Left kidney (tissue), 2 donors: ENCODE measurements around the gene AAMP. TPM values are rescaled to one million over a fixed set of nuclear protein-coding genes. Genes with fewer than 3 reads are reported as not detected.
"Not testable (repeated sequence)": the region's sequence is repeated elsewhere in the genome, so short reads cannot be mapped to it uniquely, and the experiment has no call there.

ENCODE experiments used
- DNase-seq: peaks from one replicate; pipeline ENCODE4 v3.0.0-alpha.2; 2013
- polyA plus RNA-seq: library from polyadenylated mRNA; unstranded; fragments of 120-200 nt; gene quantifications from one replicate; pipeline ENCODE4 v1.2.1, GENCODE V29; 2013; ENCODE audit not compliant: insufficient read length

The AAMP gene
- polyA plus RNA-seq, 1 donor: 117 TPM

DNA sequence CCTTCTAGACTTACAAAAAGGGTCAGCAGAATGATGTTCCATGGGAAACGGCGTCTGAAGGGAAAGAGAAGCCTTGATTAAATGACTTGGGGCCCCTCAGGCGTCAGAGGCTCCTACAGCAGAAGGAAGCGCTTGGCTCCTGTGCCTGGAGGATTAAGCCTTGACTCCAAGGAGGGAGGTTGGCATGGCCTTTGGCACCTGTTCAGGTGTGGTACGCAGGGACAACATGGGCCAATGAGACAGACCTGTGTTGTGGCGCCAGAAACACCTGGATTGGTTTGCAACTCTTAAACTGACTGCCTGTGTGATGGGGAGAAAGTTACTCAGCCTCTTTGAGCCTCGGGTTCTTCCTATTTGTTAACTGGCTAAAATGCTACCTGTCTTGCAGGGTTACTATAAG, 8.0 kb upstream of the AAMP start:
- DNase-seq: no peak

DNA sequence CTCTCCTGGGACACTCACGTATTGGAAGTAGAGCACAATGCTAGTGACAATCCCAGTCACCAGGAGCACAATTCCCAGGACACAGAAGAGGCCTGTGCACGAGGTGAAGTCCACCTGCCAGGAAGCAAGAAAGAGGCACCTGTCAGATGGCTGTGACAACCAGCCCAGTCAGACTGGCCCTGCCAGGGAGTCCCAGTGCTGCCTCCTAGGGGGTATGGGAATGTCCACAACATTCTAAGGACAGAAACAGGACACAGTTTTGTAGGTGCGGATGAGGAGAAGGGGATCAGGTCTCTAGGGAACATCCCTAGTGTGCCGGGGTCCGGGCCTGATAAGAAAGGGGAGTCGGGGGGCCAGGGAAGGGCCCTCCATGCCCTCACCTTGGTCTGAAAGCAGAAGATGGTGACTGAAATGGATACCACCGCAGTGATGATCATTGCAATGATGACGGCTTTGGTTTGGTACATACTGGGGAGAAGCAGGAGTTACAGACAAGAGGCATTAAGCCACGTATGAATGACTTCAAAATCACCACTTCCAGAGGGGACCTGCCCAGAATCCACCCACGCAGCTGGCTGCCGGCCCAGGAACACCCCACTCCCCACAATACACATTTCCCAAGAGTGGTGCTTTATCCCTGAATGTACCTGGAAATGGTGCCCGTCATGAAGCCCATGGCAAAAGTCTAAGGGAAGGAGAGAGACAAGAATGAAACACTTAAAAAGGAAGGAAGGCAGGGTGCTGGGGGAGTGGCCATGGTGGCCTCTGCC, 7.2 kb upstream of the AAMP start:
- DNase-seq: no peak

DNA sequence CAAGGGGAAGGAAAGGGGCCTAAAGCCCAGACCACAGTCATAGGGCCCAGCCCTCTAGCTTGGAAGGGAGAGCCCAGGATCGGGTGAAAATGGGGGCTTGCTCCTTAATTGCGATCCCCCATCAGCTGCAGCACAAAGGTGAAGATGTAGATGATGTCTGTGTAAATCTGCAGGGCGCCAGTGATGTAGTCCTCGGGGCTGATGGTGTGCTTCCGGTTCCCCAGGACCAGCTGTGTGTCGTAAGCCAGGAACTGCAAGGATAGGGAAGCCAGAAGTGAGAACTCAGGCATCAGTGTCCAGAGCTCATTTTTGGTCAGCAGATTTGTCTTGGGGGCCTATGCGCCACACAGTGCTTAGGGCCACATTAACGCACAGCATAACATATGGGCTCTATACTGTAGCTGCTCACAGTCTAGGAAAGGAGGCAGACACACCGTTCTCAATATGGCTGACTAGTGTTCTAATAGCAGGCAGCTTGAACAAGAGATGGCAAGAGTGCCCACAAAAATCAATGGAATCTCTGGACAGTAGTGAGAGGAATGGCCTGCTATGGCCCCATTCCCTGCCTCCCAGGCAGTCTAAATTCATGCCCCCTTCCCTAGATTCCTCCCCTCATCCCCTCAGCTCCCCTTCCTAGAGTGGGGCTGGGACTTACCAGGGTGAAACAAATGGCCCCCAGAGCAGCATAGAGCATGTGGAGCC, 5.6 kb upstream of the AAMP start:
- no peak for DNase-seq

DNA sequence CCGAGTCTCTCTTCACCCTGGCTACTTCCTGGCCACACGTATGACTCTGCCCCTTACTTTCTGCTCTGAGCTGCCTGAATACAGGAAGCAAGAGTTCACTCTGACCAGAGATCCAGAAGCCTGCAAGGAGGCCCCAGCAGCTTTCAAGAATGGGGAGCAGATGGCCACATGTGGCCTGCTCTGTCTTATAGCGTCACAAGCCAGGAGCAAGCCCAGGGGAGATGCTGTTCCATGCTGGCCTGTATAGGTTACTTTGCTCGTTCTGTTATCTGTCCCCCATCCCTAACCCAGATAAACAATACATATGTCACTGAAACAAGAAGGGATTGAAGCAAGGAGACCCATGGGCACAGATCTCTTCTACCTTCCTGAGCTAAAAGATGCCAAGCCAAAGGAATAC, 4.6 kb upstream of the AAMP start:
- DNase-seq: no peak

DNA sequence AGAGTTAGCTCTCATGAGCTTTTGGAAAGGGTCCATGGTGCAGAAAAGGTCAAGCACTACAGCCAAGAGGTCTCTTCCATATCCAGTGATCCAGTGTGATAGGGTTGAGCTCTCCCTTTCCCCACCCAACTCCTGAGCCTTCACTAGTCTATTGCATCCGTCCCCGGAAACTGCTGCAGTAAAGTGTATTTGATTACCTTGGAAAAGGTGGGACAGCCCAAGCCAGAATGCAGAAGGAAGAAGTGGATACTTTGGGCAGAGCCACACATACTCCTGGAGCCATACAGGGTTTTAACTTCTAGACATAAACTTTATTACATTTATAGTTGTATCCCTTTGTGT, 3.9 kb upstream of the AAMP start:
- no peak for DNase-seq

DNA sequence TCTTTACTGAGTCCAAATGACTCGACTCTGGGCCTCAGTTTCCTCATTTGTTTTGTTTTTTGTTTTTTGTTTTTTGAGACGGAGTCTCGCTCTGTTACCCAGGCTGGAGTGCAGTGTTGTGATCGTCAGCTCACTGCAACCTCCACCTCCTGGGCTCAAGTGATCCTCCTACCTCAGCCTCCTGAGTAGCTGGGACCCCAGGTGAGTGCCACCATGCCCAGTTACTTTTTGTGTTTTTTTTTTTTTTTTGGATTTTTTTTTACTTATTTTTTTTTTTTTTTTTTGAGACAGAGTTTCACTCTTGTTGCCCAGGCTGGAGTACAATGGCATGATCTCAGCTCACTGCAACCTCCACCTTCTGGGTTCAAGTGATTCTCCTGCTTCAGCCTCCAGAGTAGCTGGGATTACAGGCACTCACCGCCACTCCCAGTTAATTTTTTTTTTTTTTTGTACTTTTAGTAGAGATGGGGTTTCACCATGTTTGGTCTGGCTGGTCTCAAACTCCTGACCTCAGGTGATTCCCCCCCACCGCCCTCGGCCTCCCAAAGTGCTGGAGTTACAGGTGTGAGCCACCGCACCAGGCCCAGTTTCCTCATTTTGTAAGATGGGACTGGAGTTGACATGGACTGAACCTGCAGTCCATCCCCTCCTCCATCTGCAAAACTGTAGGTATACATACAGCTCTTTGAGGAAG, 3.4 kb upstream of the AAMP start:
- not testable (repeated sequence) for DNase-seq

DNA sequence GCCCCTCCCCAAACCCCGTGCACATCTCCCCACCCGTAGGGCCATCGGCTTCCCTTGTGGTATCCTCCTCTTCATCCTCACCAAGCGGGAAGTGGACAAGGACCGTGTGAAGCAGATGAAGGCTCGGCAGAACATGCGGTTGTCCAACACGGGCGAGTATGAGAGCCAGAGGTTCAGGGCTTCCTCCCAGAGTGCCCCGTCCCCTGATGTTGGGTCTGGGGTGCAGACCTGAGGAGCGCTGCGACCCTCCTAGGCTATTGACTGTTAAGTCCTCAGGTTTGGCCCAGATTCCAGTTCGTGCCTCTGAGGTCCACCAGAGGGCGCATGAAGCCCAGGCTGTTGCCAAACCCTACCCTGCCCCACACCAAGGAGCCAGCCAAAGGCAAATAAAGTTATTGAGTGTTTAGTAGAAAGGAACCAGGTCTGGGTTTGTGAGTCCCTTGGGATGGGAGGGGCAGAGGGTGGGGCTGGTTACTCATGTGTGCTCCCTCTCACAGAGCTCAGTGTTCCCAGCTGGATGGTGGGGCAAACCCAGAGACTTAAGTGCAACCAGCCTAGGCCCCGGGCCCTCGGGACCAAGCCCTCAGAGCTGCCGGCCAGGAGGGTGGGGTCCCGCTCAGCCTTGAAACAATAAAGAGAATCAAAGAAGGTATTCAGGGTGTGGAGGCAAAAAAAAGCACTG, 2.7 kb upstream of the AAMP start:
- peak; percentile 77 for DNase-seq

DNA sequence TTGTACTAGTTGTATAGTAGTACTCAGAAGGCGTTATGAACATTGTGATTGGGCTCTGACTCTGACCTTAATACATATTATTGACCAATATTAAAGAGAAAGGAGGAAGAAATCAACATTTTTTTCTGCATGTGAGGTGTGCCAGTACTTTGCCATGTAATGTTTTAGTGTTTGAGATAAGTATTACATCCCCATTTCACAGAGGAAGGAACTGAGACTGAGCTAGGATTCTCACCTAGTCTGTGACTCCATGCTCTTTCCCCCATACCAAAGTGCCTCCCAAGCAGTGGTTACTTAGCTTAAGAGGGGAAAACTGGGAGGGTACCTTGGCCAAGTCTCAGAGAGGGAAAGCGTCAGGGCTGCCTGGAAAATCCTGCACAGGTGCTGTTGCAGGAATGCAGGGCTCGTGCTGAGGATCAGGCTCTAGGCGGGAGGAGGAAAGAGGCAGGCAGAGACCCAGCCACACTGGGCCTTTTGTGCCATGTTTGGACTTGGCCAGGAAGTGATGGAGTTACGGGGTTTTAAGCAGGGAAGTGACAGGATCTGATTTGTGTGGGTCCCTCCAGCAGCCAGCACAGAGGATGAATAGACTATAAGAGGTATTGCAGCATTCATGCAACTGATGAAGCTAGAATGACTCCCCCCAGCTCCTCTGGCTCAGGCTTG, 2.1 kb upstream of the AAMP start:
- no peak for DNase-seq

DNA sequence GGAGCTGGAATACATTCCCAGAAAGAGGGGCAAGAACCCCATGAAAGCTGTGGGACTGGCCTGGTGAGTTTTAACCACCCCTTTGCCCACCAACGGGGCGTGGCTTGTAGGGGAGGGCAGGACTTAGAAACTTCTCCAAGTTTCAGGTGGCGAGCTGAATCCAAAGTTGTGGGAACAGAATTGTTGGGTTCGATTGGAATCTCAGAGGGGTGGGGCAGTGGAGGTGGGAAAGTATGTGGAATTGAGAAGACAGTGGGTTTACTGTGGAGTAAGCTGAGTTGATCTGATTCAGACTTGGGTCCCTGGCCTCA, 1.5 kb upstream of the AAMP start:
- no peak for DNase-seq

DNA sequence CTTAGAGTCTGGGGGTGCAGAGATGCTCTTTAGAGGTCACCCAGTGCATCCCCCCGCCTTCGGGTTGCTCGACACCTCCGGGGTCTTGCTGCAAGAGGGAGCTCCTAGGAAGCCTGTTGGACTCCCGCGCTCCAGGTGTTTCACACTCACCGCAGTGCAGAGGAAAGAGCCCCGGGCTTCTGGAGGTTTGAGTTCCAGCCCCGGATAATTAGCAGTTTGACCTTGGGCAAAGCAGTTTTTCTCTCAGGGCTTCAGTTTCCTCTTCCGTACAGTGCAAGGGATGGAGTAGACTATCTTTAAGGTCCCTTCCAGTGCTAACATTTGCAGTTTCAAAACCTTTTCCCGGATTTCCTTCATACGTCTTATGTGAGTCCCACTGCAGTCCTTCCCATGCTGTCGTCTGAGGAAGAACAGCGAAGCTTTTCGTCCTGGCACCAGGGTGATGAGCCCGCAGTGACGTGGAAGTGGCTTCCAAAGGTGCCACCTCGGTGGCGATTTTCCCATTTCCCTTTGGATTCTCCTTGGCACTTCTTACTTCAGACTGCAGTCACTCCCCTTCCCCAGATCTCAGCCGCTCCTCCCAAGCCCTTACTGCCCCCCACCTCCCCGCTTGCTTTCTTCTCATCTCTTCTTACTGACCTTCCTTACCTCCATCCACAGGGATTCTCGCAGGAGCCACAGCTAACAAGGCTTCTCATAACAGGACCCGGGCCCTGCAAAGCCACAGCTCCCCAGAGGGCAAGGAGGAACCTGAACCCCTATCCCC, 967 bp upstream of the AAMP start:
- DNase-seq: no peak

DNA sequence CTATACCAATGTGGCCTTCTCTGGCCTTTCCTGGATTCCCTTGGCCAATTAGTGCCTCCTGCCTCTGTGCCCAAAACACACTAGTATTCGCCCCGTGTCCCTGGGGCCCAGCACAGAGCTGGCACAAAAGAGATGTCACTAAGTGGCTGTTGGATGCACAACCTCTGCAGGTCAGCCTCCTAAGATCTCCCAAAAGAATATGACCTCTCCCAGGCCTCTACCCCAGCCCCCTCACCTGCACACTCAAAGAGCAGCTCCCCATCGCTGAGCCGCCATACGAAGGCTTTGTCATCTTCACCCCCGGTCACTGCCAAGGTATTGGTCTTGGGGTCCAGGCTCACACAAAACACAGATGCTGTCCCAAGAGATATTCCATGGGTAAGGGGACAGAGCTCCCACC, 2.7 kb downstream of the AAMP start:
- no peak for DNase-seq

DNA sequence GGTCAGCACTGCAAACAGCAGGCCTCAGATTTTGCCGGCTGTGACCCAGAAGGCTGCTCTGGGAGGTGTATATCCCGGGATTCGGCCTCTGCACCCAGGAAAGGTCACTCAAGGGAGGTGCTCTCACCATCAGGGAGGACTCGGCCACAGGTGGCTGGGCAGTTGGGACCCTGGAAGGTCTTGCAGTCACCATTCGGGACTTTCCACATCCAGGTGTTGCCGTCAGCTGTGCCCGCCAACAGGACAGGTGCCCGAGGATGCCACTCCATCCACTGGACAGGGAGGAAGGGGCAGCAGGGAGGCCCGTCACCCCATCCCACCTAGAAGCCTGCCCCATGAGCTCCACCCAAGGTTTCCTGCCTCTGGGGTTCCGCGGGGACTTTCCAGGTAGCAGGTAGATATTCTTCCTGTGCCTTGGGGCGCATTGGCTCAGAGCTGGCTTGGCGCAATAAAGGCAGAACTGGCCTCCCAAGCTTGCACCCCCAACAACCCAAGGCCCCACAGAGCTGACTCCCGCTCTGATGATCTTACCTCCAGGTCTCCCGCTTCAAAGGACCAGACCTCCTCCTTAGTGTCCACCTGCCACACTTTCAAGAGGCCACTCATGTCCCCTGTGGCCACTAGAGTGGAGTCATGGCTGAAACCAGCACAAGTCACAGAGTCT, 3.5 kb downstream of the AAMP start:
- no peak for DNase-seq

DNA sequence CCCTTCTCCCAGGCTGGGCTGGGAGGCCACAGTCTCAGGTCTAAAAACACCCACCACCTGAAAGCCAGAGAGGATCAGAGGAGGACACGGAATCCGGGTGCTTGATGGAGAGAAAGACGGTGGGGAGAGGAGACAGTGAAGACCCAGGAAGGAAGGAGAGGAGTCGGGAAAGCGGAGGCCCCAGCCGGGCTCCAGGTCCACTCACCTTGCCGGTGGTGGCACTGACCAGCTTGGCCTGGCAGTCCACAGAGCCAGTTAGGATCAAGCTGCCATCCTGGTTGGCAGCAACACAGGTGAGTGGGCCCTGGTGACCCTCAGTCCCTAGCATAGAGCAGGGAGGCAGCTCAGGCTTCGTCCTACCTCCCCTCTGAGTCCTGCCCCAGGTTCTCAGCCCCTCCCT, 4.3 kb downstream of the AAMP start:
- DNase-seq: no peak

DNA sequence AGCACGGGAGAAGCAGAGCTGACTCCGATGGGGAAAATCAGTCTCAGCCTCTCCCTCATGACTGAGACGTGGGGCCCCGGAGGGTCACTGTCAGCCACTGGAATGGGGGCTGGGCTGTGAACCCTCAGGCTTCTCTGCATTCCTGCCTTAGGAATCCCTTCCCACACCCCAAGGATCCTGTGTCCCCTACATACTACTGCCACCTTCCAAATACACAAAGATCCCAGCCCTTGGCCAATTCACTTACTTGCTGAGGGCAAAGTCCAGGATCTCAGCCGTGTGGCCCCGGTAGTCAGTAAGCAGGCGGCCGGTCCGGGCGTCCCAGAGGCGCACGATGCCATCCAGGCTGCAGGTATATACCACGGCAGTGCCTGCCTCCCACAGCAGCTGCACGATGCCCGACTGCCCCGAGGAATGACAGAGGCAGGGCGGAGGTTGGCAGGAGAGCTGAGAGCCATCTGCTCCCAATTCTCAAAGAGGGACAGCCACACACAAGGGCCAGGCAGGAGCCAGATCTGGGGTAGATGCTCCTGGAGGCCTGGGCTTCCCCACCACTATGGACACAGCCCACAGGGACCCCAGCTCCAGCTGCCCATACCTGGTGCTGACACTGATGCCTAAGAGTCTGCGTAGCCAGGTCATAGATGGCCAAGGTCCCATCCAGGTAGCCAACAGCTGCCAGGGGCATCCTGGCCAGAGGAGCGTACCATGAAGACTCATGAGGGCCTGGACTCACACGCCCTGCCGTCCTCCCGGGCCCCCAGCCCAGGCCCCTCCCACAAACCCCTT, 5.0 kb downstream of the AAMP start:
- DNase-seq: no peak

DNA sequence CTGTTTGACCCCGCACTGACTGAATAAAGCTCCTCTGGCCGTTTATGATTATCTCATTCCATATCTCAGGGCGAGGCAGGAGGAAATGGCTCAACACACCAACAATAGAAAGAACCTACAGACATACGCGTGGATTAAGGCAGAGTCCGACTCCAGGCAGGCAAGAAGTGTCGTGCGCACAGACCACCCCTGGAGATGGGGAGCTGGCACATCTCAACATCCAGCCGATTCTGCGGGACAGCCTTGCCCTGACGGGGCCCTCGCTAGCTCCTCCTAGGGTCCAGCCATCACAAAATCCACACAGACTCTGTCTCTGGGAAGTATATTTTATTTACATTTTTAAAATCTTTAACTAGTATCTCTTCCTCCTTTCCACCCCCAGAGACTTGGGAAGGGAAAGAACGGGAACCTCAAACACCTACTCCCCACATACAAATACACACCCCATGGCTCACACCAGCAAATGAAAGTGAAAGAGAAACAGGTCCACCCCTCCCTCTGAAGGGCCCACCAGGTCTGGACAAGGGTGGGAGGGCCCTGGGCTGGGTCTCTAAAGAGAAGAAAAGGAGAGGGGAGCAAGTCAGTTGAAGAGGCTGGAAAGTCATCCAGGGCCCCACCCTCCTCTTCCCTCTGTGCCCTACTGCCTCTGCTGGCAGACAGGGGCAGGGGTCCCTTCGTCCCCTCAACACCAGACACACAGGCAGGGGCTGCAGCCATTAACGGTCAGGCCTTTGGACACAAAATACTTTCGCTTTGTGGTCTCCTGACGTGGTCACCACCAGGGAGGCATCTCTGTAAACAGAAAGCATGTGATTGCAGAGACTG, 5.9 kb downstream of the AAMP start:
- no peak for DNase-seq

DNA sequence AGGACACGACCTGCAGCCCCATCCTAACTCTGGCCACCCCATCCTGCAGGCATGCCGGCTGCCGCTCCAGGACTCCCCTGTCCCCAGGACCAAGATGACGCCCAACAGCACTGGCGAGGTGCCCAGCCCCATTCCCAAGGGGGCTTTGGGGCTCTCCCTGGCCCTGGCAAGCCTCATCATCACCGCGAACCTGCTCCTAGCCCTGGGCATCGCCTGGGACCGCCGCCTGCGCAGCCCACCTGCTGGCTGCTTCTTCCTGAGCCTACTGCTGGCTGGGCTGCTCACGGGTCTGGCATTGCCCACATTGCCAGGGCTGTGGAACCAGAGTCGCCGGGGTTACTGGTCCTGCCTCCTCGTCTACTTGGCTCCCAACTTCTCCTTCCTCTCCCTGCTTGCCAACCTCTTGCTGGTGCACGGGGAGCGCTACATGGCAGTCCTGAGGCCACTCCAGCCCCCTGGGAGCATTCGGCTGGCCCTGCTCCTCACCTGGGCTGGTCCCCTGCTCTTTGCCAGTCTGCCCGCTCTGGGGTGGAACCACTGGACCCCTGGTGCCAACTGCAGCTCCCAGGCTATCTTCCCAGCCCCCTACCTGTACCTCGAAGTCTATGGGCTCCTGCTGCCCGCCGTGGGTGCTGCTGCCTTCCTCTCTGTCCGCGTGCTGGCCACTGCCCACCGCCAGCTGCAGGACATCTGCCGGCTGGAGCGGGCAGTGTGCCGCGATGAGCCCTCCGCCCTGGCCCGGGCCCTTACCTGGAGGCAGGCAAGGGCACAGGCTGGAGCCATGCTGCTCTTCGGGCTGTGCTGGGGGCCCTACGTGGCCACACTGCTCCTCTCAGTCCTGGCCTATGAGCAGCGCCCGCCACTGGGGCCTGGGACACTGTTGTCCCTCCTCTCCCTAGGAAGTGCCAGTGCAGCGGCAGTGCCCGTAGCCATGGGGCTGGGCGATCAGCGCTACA, 7.0 kb downstream of the AAMP start:
- no peak for DNase-seq

DNA sequence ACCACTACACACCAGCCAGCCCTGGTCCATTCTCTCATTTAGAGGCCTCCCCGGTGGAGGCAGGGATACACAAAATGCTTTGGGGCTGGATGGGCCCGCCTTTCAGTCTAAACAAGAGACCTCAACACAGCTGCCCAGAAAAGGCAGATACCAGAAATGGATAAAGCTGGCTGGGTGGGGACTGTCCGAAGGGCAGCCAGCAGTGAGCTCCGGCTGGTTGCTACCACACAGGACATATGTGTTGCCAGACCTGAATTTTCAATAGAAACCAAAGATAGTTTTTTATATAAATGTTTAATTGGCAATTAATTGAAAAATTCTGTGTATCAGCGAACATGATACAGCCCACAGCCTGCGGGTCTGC, 7.7 kb downstream of the AAMP start:
- DNase-seq: no peak
